AG08395 (cell line): ENCODE results near the gene MZB1.
"Not testable (repeated sequence)": the region's sequence is repeated elsewhere in the genome, so short reads cannot be mapped to it uniquely, and the experiment has no call there.

Experiments used
- DNase-seq: peaks from one replicate; pipeline ENCODE4 v3.0.0; 2012; ENCODE audit warnings: mixed read lengths, low spot score

MZB1 gene

DNA sequence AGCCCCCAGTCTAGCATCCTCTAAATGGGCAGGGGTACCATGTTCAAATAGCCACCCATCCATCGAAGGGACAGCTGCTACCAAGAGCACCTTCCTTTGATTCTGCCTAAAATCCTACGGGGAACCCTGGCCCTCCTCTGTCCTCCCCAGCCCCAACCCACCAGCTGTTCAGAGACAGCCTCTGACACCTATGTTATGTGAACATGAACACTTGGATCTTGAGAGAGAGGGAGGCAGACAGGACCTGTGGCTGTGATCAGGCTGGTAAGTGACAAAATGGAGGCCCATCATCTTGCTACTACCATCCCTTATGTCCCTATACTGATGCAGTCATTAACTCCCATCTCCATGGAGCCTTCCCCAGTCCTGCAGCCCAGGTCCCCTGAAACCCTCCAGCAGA, 14.8 kb downstream of the MZB1 start:
- DNase-seq: no peak

- DNase-seq: no peak
These were observed 18.0 kb downstream of the MZB1 start for GRCh38 chr5:139371482-139372435.

DNA sequence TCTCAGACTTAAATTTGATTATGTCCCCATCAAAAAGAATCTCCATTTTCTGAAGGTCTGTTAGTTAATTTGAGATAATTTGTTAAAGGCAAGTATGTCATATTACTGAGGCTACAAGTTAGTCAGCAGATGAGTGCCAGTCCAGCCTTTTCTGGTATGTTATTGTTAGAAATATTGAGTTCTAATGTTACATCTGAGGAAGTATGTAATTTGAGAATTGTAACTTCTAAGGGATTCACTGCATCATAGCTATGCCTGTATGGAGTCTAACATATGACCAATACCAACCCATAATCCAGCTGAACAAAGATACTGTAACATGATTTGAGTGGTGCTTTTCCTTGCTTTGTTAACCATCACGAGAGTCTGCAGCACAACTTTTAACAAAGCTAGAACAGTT, 20.5 kb downstream of the MZB1 start:
- no peak for DNase-seq

DNA sequence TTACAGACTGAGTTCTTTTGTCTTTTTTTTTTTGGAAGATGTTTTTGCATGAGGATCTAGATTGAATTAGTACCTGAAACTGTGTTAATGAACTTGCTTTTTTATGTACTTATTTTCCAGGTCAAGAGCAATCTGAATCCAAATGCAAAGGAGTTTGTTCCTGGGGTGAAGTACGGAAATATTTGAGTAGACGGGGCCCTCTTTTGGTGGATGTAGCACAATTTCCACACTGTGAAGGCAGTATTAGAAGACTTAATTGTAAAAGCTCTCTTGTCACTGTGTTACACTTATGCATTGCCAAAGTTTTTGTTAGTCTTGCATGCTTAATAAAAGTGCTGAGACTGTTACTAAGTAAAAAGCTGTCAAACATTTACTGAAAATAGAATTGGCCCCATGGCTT, 21.1 kb downstream of the MZB1 start:
- no peak for DNase-seq

GRCh38 chr5:139364466-139364865, 25.2 kb downstream of the MZB1 start:
- DNase-seq: no peak

GRCh38 chr5:139363937-139364336, 25.8 kb downstream of the MZB1 start:
- DNase-seq: no peak

- DNase-seq: no peak
These were observed 27.8 kb downstream of the MZB1 start for GRCh38 chr5:139361835-139362429.

GRCh38 chr5:139360384-139360783, 29.3 kb downstream of the MZB1 start:
- no peak for DNase-seq

- no peak for DNase-seq
These were observed 31.6 kb downstream of the MZB1 start for GRCh38 chr5:139358064-139358463.

DNA sequence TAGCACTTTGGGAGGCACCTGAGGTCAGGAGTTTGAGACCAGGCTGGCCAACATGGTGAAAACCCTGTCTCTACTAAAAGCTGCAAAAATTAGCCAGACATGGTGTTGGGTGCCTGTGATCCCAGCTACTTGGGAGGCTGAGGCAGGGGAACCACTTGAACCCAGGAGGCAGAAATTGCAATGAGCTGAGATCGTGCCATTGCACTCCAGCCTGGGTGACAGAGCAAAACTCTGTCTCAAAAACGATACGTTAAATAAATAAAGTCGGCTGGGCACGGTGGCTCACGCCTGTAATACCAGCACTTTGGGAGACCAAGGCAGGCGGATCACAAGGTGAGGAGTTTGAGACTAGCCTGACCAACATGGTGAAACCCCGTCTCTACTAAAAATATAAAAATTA, 33.8 kb downstream of the MZB1 start:
- not testable (repeated sequence) for DNase-seq

DNA sequence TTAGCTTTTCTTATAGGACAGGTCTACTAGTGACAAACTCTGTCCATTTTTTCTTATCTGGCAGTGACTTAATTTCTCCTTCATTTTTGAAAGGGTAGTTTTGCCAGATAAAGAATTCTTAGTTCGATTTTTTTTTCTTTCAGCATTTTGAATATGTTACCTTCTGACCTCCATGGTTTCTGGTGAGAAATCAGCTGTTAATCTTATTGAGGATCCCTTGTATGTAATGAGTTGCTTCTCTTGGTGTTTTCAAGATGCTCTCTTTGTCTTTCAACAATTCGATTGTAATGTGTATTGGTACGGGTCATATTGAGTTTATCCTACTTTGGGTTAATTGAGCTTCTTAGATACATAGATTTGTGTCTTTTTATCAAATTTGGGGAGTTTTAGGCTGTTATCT, 35.5 kb downstream of the MZB1 start:
- DNase-seq: no peak

DNA sequence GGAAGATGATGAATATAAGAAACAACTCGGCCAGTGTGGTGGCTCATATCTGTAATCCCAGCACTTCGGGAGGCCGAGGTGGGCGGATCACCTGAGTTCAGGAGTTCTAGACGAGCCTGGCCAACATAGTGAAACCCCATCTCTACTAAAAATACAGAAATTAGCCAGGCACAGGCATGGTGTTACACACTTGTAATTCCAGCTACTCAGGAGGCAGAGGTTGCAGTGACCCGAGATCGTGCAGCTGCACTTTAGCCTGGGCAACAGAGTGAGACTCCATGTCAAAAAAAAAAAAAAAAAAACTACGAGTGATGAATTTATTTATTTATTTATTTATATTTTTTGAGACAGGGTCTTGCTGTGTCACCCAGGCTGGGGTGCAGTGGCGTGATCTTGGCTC, 41.9 kb downstream of the MZB1 start:
- not testable (repeated sequence) for DNase-seq

DNA sequence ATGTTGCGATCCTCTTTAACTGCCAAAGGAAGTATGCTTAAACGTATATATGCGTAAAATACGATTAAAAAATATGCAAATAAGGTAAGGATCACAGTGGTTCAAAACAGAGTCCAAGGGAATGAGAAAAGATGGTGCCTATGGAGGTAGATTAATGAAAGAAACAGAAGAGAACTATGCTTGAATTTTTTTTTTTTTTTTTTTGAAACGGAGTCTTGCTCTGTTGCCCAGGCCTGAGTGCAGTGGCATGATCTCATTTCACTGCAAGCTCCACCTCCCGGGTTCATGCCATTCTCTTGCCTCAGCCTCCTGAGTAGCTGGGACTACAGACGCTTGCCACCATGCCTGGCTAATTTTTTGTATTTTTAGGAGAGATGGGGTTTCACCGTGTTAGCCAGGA, 44.3 kb downstream of the MZB1 start:
- DNase-seq: not testable (repeated sequence)

GRCh38 chr5:139344177-139344576, 45.5 kb downstream of the MZB1 start:
- DNase-seq: no peak

- no peak for DNase-seq
These were observed 46.2 kb downstream of the MZB1 start for GRCh38 chr5:139343476-139343875.

DNA sequence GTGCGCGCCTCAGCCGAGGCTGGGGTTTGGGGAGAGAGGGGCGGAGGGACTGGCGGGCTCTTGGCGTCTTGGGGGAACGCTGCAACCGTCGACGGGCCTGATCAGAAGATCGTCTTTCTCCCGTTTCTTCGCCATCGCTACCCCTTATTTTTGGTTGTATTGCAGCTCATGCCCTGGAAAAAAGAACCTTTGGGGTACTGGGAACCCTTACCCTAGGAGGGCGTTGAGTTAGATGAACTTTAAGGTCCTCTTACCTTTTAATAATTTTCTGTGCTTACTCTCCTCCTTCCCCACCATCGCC, 47.3 kb downstream of the MZB1 start:
- no peak for DNase-seq

GRCh38 chr5:139341689-139342422, 47.9 kb downstream of the MZB1 start, which contains the start of gene PAIP2:
PAIP2 (plus strand) TSS chr5:139341854; CDS start chr5:139363785, 21,931 bp downstream.
- DNase-seq: peak; percentile 96

GRCh38 chr5:139341187-139341688, 48.5 kb downstream of the MZB1 start:
- no peak for DNase-seq

- no peak for DNase-seq
These were observed 49.7 kb downstream of the MZB1 start for GRCh38 chr5:139340051-139340450.
